ENCODE data around the gene DOCK2.
"Not testable (repeated sequence)": the region's sequence is repeated elsewhere in the genome, so short reads cannot be mapped to it uniquely, and the experiment has no call there.

Gene DOCK2

GRCh38 chr5:169804861-169805260 is 167.8 kb downstream of the DOCK2 start:
- no peak for DNase-seq (ENCODE audit: extremely low read depth, low read depth)

GRCh38 chr5:169805527-169805934 is 168.5 kb downstream of the DOCK2 start:
- DNase-seq (ENCODE audit: extremely low read depth, low read depth) = no peak
- TF ChIP-seq CTCF (IDR thresholded peaks at IDR 0.05; ENCODE audit: low read depth, low read length) = no peak

More at GRCh38 chr5:169804861-169805260, 167.8 kb downstream of the DOCK2 start:
- TF ChIP-seq CTCF (IDR thresholded peaks at IDR 0.05; ENCODE audit: low read depth, low read length) = no peak

GRCh38 chr5:169805937-169806700 is 169.0 kb downstream of the DOCK2 start:
- DNase-seq (ENCODE audit: extremely low read depth, low read depth) = no peak

GRCh38 chr5:169808118-169808581 is 171.1 kb downstream of the DOCK2 start:
- no peak for DNase-seq (ENCODE audit: extremely low read depth, low read depth)

More at GRCh38 chr5:169805937-169806700, 169.0 kb downstream of the DOCK2 start:
- no peak for TF ChIP-seq CTCF (IDR thresholded peaks at IDR 0.05; ENCODE audit: low read depth, low read length)

GRCh38 chr5:169808880-169809279 is 171.8 kb downstream of the DOCK2 start:
- DNase-seq (ENCODE audit: extremely low read depth, low read depth) = not testable (repeated sequence)

More at GRCh38 chr5:169808118-169808581, 171.1 kb downstream of the DOCK2 start:
- TF ChIP-seq CTCF (IDR thresholded peaks at IDR 0.05; ENCODE audit: low read depth, low read length) = no peak

GRCh38 chr5:169809281-169809680 is 172.2 kb downstream of the DOCK2 start:
- no peak for TF ChIP-seq CTCF (IDR thresholded peaks at IDR 0.05; ENCODE audit: low read depth, low read length)
- no peak for DNase-seq (ENCODE audit: extremely low read depth, low read depth)

GRCh38 chr5:169810524-169810923 is 173.4 kb downstream of the DOCK2 start:
- no peak for DNase-seq (ENCODE audit: extremely low read depth, low read depth)
- no peak for TF ChIP-seq CTCF (IDR thresholded peaks at IDR 0.05; ENCODE audit: low read depth, low read length)

GRCh38 chr5:169811023-169811422 is 173.9 kb downstream of the DOCK2 start:
- no peak for TF ChIP-seq CTCF (IDR thresholded peaks at IDR 0.05; ENCODE audit: low read depth, low read length)
- no peak for DNase-seq (ENCODE audit: extremely low read depth, low read depth)
